ENCODE measurements around the gene LRPAP1. TPM values are rescaled to one million over a fixed set of nuclear protein-coding genes. Genes with fewer than 3 reads are reported as not detected.

Gene LRPAP1
- total and polyA plus RNA-seq, 12 donors: 49.9 to 418 (median 345) TPM

DNA sequence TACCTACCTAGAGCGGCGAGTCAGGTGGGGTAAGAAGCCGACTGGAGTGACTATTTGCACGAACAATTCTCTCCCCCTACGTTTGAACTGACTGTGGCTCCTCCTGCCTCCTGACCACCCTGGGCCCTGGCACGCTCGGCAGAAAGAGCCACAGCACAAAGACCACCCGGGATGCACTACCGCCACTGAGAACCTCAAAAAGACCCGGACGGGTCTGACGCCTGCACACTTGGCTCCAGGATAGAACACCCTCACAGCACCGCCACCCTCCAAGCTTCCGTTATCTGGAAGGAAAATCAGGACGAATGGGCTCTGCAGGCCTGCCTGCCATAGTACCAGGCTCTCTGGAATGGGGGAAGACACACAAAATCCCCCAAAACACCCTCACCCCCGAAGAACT lies 2.2 kb downstream of the LRPAP1 start:
- DNase-seq: no peak
- peak overlapping the region in 2 of 10 donors; percentile 84 to 85 for H3K4me3 ChIP-seq
- no peak overlapping the region for H3K27ac ChIP-seq
- intact Hi-C loops (cut with DNase I): no loop called here
- H3K36me3 ChIP-seq: peaks cover 0 to 48% (median 0%) of the 10 kb centered on the region in 9 donors
- no peaks in the 10 kb centered on the region for H3K27me3 ChIP-seq
- H3K4me1 ChIP-seq: peaks cover 4 to 47% (median 28%) of the 10 kb centered on the region in 9 donors
- no peak for ATAC-seq
- H3K9me3 ChIP-seq: no peaks in the 10 kb centered on the region
- TF ChIP-seq, protein P1, sequence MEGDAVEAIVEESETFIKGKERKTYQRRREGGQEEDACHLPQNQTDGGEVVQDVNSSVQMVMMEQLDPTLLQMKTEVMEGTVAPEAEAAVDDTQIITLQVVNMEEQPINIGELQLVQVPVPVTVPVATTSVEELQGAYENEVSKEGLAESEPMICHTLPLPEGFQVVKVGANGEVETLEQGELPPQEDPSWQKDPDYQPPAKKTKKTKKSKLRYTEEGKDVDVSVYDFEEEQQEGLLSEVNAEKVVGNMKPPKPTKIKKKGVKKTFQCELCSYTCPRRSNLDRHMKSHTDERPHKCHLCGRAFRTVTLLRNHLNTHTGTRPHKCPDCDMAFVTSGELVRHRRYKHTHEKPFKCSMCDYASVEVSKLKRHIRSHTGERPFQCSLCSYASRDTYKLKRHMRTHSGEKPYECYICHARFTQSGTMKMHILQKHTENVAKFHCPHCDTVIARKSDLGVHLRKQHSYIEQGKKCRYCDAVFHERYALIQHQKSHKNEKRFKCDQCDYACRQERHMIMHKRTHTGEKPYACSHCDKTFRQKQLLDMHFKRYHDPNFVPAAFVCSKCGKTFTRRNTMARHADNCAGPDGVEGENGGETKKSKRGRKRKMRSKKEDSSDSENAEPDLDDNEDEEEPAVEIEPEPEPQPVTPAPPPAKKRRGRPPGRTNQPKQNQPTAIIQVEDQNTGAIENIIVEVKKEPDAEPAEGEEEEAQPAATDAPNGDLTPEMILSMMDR (IDR thresholded peaks at IDR 0.05): no peak
- 90 to 92% methylated on average over 16 of the region's 16 CpGs for WGBS, 2 donors

DNA sequence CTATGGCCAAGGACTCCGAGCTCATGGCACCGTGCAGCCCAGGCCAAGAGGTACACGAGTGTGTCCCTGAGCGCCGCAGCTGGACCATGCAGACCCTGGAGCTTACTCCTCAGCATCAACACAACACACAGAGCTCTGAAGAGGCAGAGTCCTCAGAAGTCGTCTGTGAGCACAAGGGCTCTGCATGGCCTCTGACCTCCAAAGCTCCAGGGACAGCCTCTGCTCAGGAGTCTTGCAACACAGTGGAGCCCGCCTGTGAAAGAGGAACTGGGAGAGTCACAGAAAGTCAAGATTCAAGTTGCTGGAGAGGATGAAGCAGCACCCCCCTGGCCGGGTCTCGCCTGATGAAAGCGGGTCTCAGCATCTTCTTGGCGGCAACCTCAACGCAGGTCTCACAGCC lies 2.9 kb downstream of the LRPAP1 start:
- 82 to 83% methylated on average over 12 of the region's 12 CpGs for WGBS, 2 donors
- intact Hi-C loops (cut with DNase I): no loop called here
- H3K4me1 ChIP-seq: peaks cover 4 to 47% (median 28%) of the 10 kb centered on the region in 9 donors
- peak in 1 of 2 donors; percentile 36 for DNase-seq
- no peak overlapping the region for H3K27ac ChIP-seq
- H3K4me3 ChIP-seq: no peak overlapping the region
- no peak for ATAC-seq
- TF ChIP-seq, protein P1 (IDR thresholded peaks at IDR 0.05): no peak
- no peaks in the 10 kb centered on the region for H3K9me3 ChIP-seq
- H3K27me3 ChIP-seq: no peaks in the 10 kb centered on the region
- peaks cover 0 to 54% (median 5%) of the 10 kb centered on the region in 9 donors for H3K36me3 ChIP-seq

DNA sequence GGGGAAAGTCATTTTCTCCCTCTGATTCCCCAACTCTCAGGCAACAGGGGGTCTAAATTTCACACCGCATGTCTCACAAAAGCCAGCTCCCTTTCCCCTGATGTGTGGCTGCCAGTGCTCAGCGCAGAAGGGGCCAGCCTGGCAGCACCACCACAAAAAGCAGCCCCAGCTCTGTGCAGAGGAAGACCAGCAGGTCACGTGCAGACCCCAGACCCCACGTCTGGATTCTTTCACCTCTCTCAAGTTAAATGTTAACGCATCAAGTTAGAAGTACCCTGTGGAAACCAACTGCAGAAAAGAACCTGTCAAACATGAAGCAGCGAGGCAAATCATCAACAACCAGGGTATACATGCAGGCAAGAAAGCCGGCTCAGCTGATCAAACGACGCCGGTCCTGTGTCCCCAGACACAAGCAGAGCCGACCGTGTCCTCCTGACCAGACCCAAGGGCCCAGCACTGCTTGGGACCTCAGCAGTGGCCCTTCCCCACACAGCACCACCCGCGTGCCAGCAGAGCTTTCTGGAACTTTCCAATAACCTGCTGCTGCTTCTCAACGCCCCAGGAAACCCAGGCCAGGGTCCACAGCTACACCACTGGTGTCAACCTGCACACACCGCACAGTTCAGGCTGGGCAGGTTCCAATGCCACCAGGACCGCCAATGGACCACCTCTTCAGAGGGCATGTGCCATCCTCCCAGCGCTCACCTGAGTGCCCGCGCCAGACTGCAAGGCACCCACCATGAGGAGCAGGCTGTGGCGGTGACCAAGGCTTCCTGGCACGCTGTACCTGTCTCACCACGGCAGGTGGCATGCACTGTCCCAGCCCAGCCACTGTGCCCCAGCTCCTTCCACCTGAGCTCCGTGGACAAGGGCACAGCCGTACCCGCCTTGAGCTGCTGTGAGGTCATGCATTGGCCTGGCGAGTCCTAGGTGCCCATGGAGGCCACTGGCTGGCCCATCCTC lies 4.0 kb downstream of the LRPAP1 start:
- no peak for DNase-seq
- H3K36me3 ChIP-seq: peaks cover 0 to 66% (median 11%) of the 10 kb centered on the region in 9 donors

More for the DNA sequence above, 4.0 kb downstream of the LRPAP1 start:
- H3K4me1 ChIP-seq: peaks cover 4 to 47% (median 27%) of the 10 kb centered on the region in 9 donors
- 82 to 86% methylated on average over 27 of the region's 27 CpGs for WGBS, 2 donors
- H3K27ac ChIP-seq: no peak overlapping the region
- intact Hi-C loops (cut with DNase I): no loop called here
- ATAC-seq: no peak
- TF ChIP-seq, protein P1 (IDR thresholded peaks at IDR 0.05): no peak
- no peaks in the 10 kb centered on the region for H3K27me3 ChIP-seq
- H3K9me3 ChIP-seq: no peaks in the 10 kb centered on the region
- no peak overlapping the region for H3K4me3 ChIP-seq

Data from heart right ventricle (tissue), 16 donors.